Measurements from ENCODE around the gene SLC30A10. TPM values are rescaled to one million over a fixed set of nuclear protein-coding genes. Genes with fewer than 3 reads are reported as not detected.

Gene SLC30A10
- total RNA-seq, 1 donor from 2014 or later, result 0.09 TPM

DNA sequence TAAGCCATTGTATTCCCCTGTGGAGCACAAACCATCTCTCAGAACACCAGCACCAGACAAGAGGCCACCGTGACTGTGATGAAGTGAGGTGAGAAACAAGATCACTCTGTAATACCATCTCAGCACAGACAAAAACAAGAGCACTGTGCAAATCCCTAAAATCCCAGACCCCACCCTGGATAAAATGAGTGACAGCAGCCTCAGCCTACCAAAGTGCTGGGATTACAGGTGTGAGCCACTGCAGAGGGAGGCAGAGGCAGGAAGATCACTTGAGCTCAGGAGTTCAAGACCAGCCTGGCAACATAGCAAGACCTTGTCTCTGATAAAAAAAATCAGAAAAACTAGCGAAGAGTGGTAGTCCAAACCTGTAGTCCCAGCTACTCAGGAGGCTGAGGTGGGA, 23.4 kb downstream of the SLC30A10 start:
- no peaks in the 10 kb centered on the region for H3K9me3 ChIP-seq (ENCODE audit: low read depth)
- H3K27me3 Mint-ChIP-seq (ENCODE audit: insufficient read depth, low read depth), result peaks cover 8% of the 10 kb centered on the region
- H3F3A ChIP-seq (ENCODE audit: low read depth), result no peaks in the 10 kb centered on the region
- H3K27ac Mint-ChIP-seq, result no peak overlapping the region
- no peak overlapping the region for H3K9ac ChIP-seq
- DNase-seq (ENCODE audit: low spot score), result no peak
- no peak overlapping the region for H3K4me3 Mint-ChIP-seq
- no peaks in the 10 kb centered on the region for H4K20me1 ChIP-seq (ENCODE audit: low read depth)
- no peaks in the 10 kb centered on the region for H3K4me1 ChIP-seq
- H3K4me2 ChIP-seq, result no peak overlapping the region
- no peak overlapping the region for H3K27ac ChIP-seq
- TF ChIP-seq EZH2phosphoT487 (IDR thresholded peaks at IDR 0.05) (no peak), EZH2 (IDR thresholded peaks at IDR 0.05) (no peak)
- H2AFZ ChIP-seq (replicated peaks), result no peak overlapping the region
- no peak overlapping the region for H3K4me3 ChIP-seq
- H3K4me1 Mint-ChIP-seq, result no peaks in the 10 kb centered on the region
- no peaks in the 10 kb centered on the region for H3K36me3 Mint-ChIP-seq
- no peaks in the 10 kb centered on the region for H3K27me3 ChIP-seq
- no peaks in the 10 kb centered on the region for H3K79me2 ChIP-seq (ENCODE audit: low read depth)
- no peaks in the 10 kb centered on the region for H3K36me3 ChIP-seq
- H3K9me3 Mint-ChIP-seq, result no peaks in the 10 kb centered on the region

DNA sequence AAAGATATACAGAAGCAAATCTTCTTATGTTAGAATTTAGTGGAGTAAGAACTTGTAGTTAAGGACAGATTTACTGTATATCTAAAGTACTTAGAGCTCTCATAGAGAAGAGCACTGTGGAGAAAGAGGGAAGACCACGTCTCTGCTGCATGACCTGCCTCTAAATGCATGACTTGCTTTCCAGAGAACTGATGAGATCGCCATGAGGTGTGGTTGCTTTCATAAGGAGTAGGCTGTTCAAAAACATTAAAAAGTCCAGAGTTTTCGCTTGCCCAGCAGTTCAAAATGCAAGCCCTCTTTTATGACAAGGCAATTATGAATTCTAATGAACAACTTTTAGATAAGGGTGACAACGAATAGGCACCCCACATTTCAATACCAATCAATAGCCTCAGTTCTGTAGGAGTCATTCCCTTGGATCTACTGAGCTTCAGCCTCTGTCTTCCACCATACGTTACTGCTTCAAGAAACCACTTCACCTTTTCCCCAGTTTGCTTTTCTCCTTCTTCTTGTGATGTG, 24.9 kb downstream of the SLC30A10 start:
- peaks cover 8% of the 10 kb centered on the region for H3K27me3 Mint-ChIP-seq (ENCODE audit: insufficient read depth, low read depth)
- Histone ChIP-seq H3K9me3 (ENCODE audit: low read depth) (no peaks in the 10 kb centered on the region), H3K27me3 (no peaks in the 10 kb centered on the region), H3K27ac (no peak overlapping the region), H2AFZ (replicated peaks) (no peak overlapping the region), H3K4me2 (no peak overlapping the region), H4K20me1 (ENCODE audit: low read depth) (no peaks in the 10 kb centered on the region), H3K79me2 (ENCODE audit: low read depth) (no peaks in the 10 kb centered on the region), H3K4me1 (no peaks in the 10 kb centered on the region), H3K36me3 (no peaks in the 10 kb centered on the region), H3F3A (ENCODE audit: low read depth) (no peaks in the 10 kb centered on the region), H3K4me3 (no peak overlapping the region), H3K9ac (no peak overlapping the region)
- no peaks in the 10 kb centered on the region for H3K9me3 Mint-ChIP-seq
- no peaks in the 10 kb centered on the region for H3K4me1 Mint-ChIP-seq
- no peak for TF ChIP-seq EZH2phosphoT487 (IDR thresholded peaks at IDR 0.05)
- TF ChIP-seq EZH2 (IDR thresholded peaks at IDR 0.05), result no peak
- TF ChIP-seq, protein P1, sequence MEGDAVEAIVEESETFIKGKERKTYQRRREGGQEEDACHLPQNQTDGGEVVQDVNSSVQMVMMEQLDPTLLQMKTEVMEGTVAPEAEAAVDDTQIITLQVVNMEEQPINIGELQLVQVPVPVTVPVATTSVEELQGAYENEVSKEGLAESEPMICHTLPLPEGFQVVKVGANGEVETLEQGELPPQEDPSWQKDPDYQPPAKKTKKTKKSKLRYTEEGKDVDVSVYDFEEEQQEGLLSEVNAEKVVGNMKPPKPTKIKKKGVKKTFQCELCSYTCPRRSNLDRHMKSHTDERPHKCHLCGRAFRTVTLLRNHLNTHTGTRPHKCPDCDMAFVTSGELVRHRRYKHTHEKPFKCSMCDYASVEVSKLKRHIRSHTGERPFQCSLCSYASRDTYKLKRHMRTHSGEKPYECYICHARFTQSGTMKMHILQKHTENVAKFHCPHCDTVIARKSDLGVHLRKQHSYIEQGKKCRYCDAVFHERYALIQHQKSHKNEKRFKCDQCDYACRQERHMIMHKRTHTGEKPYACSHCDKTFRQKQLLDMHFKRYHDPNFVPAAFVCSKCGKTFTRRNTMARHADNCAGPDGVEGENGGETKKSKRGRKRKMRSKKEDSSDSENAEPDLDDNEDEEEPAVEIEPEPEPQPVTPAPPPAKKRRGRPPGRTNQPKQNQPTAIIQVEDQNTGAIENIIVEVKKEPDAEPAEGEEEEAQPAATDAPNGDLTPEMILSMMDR (IDR thresholded peaks at IDR 0.05), result no peak
- no peak overlapping the region for H3K4me3 Mint-ChIP-seq
- no peaks in the 10 kb centered on the region for H3K36me3 Mint-ChIP-seq
- DNase-seq (ENCODE audit: low spot score), result no peak
- H3K27ac Mint-ChIP-seq, result no peak overlapping the region

DNA sequence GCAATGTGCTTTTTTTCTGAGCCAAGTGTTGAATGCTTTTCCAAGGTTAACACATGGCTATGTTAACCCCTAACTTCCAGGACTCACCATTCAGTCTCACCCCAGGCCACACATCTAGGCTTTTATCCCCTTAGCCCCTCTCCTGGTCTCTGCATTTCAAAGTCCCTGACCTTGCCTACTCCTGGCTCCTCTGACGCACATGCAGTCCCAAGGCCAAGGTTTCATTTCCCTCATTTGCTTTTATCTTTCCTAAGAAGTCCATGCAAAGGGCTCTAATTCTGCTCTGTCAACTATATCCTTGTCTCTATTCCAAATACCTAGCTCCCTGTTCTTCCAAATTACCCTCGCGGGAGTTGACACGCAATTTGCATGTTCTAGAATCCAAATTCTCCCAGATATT, 25.4 kb downstream of the SLC30A10 start:
- Histone ChIP-seq H4K20me1 (ENCODE audit: low read depth) (no peaks in the 10 kb centered on the region), H3K36me3 (no peaks in the 10 kb centered on the region), H3K9ac (no peak overlapping the region), H3K4me2 (no peak overlapping the region), H2AFZ (replicated peaks) (no peak overlapping the region), H3K27ac (no peak overlapping the region), H3K4me1 (no peaks in the 10 kb centered on the region), H3K4me3 (no peak overlapping the region), H3K9me3 (ENCODE audit: low read depth) (no peaks in the 10 kb centered on the region), H3K27me3 (no peaks in the 10 kb centered on the region), H3K79me2 (ENCODE audit: low read depth) (no peaks in the 10 kb centered on the region), H3F3A (ENCODE audit: low read depth) (no peaks in the 10 kb centered on the region)
- Mint-ChIP-seq H3K27me3 (ENCODE audit: insufficient read depth, low read depth) (peaks cover 8% of the 10 kb centered on the region), H3K27ac (no peak overlapping the region), H3K4me1 (no peaks in the 10 kb centered on the region), H3K36me3 (no peaks in the 10 kb centered on the region), H3K9me3 (no peaks in the 10 kb centered on the region), H3K4me3 (no peak overlapping the region)
- DNase-seq (ENCODE audit: low spot score), result no peak
- no peak for TF ChIP-seq EZH2 (IDR thresholded peaks at IDR 0.05)
- TF ChIP-seq EZH2phosphoT487 (IDR thresholded peaks at IDR 0.05), result no peak
- TF ChIP-seq, protein P1 (IDR thresholded peaks at IDR 0.05), result no peak

DNA sequence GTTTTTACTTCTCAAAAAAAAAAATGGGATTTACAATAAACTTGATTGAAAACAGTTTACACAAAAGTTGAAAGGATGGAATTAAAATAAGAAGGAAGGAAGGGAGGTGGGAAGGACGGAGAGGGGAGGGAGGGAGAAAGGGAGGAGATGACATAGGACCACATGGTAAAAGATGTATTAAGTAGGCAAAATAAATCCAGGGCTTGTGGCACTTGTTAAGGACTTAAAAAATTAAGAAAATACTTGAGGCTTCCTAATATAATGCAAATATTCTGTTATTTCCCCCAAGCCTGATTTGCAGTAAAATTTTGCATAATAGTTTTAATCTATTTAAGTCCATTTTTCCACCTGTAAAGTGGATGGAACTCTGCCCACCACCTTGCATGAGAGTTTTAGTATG, 27.5 kb downstream of the SLC30A10 start:
- no peaks in the 10 kb centered on the region for H3K4me1 Mint-ChIP-seq
- peaks cover 4% of the 10 kb centered on the region for H3K27me3 Mint-ChIP-seq (ENCODE audit: insufficient read depth, low read depth)
- Histone ChIP-seq H3K27me3 (no peaks in the 10 kb centered on the region), H3K4me3 (no peak overlapping the region), H3F3A (ENCODE audit: low read depth) (no peaks in the 10 kb centered on the region), H3K79me2 (ENCODE audit: low read depth) (no peaks in the 10 kb centered on the region), H3K4me2 (no peak overlapping the region), H3K27ac (no peak overlapping the region), H3K9me3 (ENCODE audit: low read depth) (no peaks in the 10 kb centered on the region), H4K20me1 (ENCODE audit: low read depth) (no peaks in the 10 kb centered on the region), H3K36me3 (no peaks in the 10 kb centered on the region), H3K9ac (no peak overlapping the region), H3K4me1 (no peaks in the 10 kb centered on the region), H2AFZ (replicated peaks) (no peak overlapping the region)
- TF ChIP-seq EZH2 (IDR thresholded peaks at IDR 0.05) (no peak), EZH2phosphoT487 (IDR thresholded peaks at IDR 0.05) (no peak)
- TF ChIP-seq, protein P1 (IDR thresholded peaks at IDR 0.05), result no peak
- no peak for DNase-seq (ENCODE audit: low spot score)
- H3K36me3 Mint-ChIP-seq, result no peaks in the 10 kb centered on the region
- H3K4me3 Mint-ChIP-seq, result no peak overlapping the region
- no peak overlapping the region for H3K27ac Mint-ChIP-seq
- no peaks in the 10 kb centered on the region for H3K9me3 Mint-ChIP-seq
